Activated T-cell treated with anti-CD3 and anti-CD28 coated beads, Interleukin-2, amount 50 U/mL, for 72 hours (primary cell): ENCODE data around the gene ANO2. TPM values are rescaled to one million over a fixed set of nuclear protein-coding genes. Genes with fewer than 3 reads are reported as not detected.

ENCODE experiments used
- ATAC-seq, 2 donors: fragments of 150-1000 bp; cut with Tn5 transposase; replicated peaks in 1 of 2; 2 replicates each; pipeline ENCODE4 v1.10.0; 2021; ENCODE audit warnings: moderate library complexity in 2 of 2, mild to moderate bottlenecking in 1 of 2
- DNase-seq, 2 donors: peaks; one replicate each; pipeline ENCODE4 v3.0.0; 2021 to 2022; ENCODE audit warnings: mixed read lengths in 1 of 2
- H3K27ac Mint-ChIP-seq: one replicate; pipeline ENCODE4 v1.8.0; 2022; ENCODE audit warnings: mild to moderate bottlenecking, moderate library complexity, mixed read lengths
- H3K27me3 Mint-ChIP-seq: one replicate; pipeline ENCODE4 v1.8.0; 2022; ENCODE audit warnings: low read depth, mixed read lengths
- H3K36me3 Mint-ChIP-seq, 2 donors: one replicate each; pipeline ENCODE4 v1.8.0; 2022; ENCODE audit warnings: mixed read lengths in 2 of 2, mild to moderate bottlenecking in 1 of 2; ENCODE audit not compliant: insufficient read depth in 2 of 2
- H3K4me1 Mint-ChIP-seq: one replicate; pipeline ENCODE4 v1.8.0; 2022; ENCODE audit warnings: low read depth, mixed read lengths
- H3K4me3 Mint-ChIP-seq, 2 donors: one replicate each; pipeline ENCODE4 v1.8.0; 2022; ENCODE audit warnings: mild to moderate bottlenecking in 2 of 2, mixed read lengths in 2 of 2, moderate library complexity in 2 of 2
- H3K9me3 Mint-ChIP-seq, 2 donors: one replicate each; pipeline ENCODE4 v1.8.0; 2022; ENCODE audit warnings: mixed read lengths in 2 of 2
- total RNA-seq, 2 donors: library from RNA; stranded (reverse); gene quantifications; one replicate each; pipeline ENCODE4 v1.2.3, GENCODE V29; 2022

Gene ANO2
- total RNA-seq, 2 donors from 2014 or later: not detected

DNA sequence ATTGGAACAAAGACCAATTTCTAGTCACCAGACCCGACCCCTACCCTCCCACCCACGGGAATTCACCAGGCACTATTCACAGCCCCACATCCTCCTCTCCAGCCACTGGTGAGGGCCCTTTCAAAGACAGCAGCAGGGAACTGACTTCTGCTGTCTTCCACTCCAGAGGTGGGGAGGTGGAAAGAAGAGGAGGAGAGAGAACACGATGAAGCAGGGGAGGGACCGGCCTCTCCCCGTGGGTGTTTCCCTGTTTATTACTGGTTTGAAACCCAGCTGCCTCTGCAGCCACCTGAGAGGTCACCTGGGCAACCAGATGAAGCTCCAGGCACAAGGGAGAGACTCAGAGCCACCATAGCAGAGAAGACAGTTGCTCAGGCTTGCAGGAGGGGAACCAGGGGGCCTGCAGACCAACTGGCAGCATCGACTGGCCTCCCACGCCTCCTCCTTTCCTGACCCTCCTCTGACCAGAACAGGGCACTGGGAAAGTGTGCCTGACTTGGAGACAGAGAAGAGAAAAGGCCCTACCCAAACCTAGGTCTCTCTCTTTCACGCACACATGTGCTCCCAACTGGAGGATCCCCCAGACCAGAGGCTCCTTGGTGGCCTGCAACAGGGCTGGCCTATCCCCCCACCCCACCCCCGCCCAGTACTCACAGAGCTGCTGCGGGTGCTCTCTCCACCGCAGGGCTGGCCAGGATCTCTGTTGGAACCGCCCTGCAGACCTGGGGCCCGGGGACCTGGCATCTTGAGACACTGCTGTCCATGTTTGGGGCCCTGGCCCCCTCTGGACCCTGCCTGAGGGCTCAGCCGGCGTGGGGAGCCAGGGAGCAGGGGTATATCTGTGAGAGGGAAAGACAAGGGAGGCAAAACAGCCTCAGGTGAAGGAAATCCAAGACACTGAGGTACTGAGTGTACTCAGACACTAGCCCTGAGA, 22.8 kb downstream of the ANO2 start:
- ATAC-seq (no peak), DNase-seq (no peak)
- H3K4me3 Mint-ChIP-seq: no peak overlapping the region
- H3K27ac Mint-ChIP-seq: no peak overlapping the region
- H3K4me1 Mint-ChIP-seq: no peaks in the 10 kb centered on the region
- H3K9me3 Mint-ChIP-seq: no peaks in the 10 kb centered on the region
- H3K27me3 Mint-ChIP-seq: peaks cover 11% of the 10 kb centered on the region
- H3K36me3 Mint-ChIP-seq: no peaks in the 10 kb centered on the region

- Mint-ChIP-seq H3K4me3 (no peak overlapping the region), H3K9me3 (no peaks in the 10 kb centered on the region), H3K4me1 (no peaks in the 10 kb centered on the region), H3K27me3 (peaks cover 6% of the 10 kb centered on the region), H3K36me3 (no peaks in the 10 kb centered on the region), H3K27ac (no peak overlapping the region)
- no peak for DNase-seq
- no peak for ATAC-seq
Observed at GRCh38 chr12:5921027-5921909, 23.8 kb downstream of the ANO2 start.

GRCh38 chr12:5916785-5917290, 28.2 kb downstream of the ANO2 start:
- Mint-ChIP-seq H3K36me3 (no peaks in the 10 kb centered on the region), H3K9me3 (no peaks in the 10 kb centered on the region), H3K27me3 (no peaks in the 10 kb centered on the region), H3K4me3 (no peak overlapping the region), H3K4me1 (no peaks in the 10 kb centered on the region), H3K27ac (no peak overlapping the region)
- ATAC-seq (no peak), DNase-seq (no peak)

- Mint-ChIP-seq H3K36me3 (no peaks in the 10 kb centered on the region), H3K27me3 (no peaks in the 10 kb centered on the region), H3K9me3 (no peaks in the 10 kb centered on the region), H3K27ac (no peak overlapping the region), H3K4me1 (no peaks in the 10 kb centered on the region), H3K4me3 (no peak overlapping the region)
- DNase-seq (no peak), ATAC-seq (no peak)
Observed at GRCh38 chr12:5915511-5915910, 29.5 kb downstream of the ANO2 start.

DNA sequence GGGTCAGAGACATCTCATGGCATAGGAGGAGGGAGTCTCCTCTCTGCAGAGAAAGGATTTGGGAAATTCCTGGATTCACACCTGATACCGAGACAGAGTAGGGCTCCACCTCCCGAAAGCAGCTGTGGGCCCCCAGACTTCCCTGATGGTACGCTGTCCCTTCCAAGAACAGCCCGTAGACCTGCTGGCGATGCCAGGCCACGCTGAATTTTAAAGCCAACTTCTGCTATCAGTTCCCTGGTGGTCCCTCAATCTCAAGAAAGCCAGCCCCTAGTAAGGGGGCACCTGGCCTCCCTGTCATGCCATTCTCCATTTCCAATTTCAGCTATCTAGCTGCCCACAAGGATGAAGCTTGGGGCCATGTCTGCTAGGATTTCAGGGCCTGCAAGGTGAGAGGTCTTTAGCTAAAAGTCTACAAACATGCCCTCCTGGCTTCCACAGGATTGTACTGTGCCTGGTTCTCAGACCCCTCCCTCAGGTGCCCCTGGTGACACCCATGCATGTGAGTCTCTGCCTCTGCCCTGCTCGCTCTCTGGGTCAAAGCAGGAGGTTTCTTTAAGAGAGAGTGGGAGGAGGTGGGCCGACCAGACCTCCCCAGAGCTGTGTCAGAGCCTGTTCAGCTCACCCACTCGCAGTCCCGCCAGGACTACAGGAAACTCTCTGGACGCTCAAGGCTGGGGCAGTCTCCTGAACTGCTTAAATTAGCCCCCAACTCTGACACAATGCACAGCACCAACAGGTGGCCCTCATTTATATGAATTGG, 30.5 kb downstream of the ANO2 start:
- no peak for DNase-seq
- Mint-ChIP-seq H3K36me3 (no peaks in the 10 kb centered on the region), H3K27ac (no peak overlapping the region), H3K4me1 (no peaks in the 10 kb centered on the region), H3K4me3 (no peak overlapping the region), H3K27me3 (no peaks in the 10 kb centered on the region), H3K9me3 (no peaks in the 10 kb centered on the region)
- no peak for ATAC-seq

- H3K27ac Mint-ChIP-seq: no peak overlapping the region
- H3K9me3 Mint-ChIP-seq: no peaks in the 10 kb centered on the region
- H3K36me3 Mint-ChIP-seq: no peaks in the 10 kb centered on the region
- H3K4me3 Mint-ChIP-seq: no peak overlapping the region
- no peaks in the 10 kb centered on the region for H3K4me1 Mint-ChIP-seq
- ATAC-seq (no peak), DNase-seq (no peak)
- H3K27me3 Mint-ChIP-seq: no peaks in the 10 kb centered on the region
Observed at GRCh38 chr12:5913387-5913786, 31.7 kb downstream of the ANO2 start.

- Mint-ChIP-seq H3K36me3 (no peaks in the 10 kb centered on the region), H3K4me3 (no peak overlapping the region), H3K27me3 (no peaks in the 10 kb centered on the region), H3K4me1 (no peaks in the 10 kb centered on the region), H3K9me3 (no peaks in the 10 kb centered on the region), H3K27ac (no peak overlapping the region)
- ATAC-seq (no peak), DNase-seq (no peak)
Observed at GRCh38 chr12:5912437-5913334, 32.4 kb downstream of the ANO2 start.

- H3K4me3 Mint-ChIP-seq: no peak overlapping the region
- DNase-seq (no peak), ATAC-seq (no peak)
- no peak overlapping the region for H3K27ac Mint-ChIP-seq
- no peaks in the 10 kb centered on the region for H3K27me3 Mint-ChIP-seq
- H3K9me3 Mint-ChIP-seq: no peaks in the 10 kb centered on the region
- H3K4me1 Mint-ChIP-seq: no peaks in the 10 kb centered on the region
- H3K36me3 Mint-ChIP-seq: no peaks in the 10 kb centered on the region
Observed at GRCh38 chr12:5912011-5912410, 33.0 kb downstream of the ANO2 start.

GRCh38 chr12:5910790-5911548, 34.1 kb downstream of the ANO2 start:
- no peak overlapping the region for H3K4me3 Mint-ChIP-seq
- no peak for DNase-seq
- no peaks in the 10 kb centered on the region for H3K27me3 Mint-ChIP-seq
- no peaks in the 10 kb centered on the region for H3K4me1 Mint-ChIP-seq
- no peak for ATAC-seq
- H3K9me3 Mint-ChIP-seq: no peaks in the 10 kb centered on the region
- H3K36me3 Mint-ChIP-seq: no peaks in the 10 kb centered on the region
- no peak overlapping the region for H3K27ac Mint-ChIP-seq

GRCh38 chr12:5909560-5909959, 35.5 kb downstream of the ANO2 start:
- H3K36me3 Mint-ChIP-seq: no peaks in the 10 kb centered on the region
- no peak overlapping the region for H3K27ac Mint-ChIP-seq
- no peak for ATAC-seq
- no peak overlapping the region for H3K4me3 Mint-ChIP-seq
- no peak for DNase-seq
- no peaks in the 10 kb centered on the region for H3K4me1 Mint-ChIP-seq
- H3K27me3 Mint-ChIP-seq: peaks cover 6% of the 10 kb centered on the region
- H3K9me3 Mint-ChIP-seq: no peaks in the 10 kb centered on the region

DNA sequence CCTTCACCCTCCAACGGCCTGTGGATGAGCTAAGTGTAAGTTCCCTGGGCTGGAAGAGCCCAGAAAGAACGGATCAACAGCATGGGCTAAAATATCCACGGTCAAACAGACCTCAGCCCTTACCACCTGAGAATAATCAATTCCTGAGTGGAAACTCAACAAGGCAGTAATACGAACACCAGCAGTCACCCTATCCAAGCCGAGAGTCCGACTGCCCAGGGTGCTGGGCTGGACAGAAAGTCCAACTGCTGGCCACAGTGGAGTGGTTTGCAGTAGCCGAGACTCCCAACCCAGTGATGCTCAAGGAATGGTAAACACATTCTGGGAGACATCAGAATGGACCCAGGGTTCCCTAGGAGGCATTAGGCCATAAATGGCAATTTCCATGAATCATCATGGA, 36.8 kb downstream of the ANO2 start:
- Mint-ChIP-seq H3K9me3 (no peaks in the 10 kb centered on the region), H3K36me3 (no peaks in the 10 kb centered on the region), H3K4me1 (no peaks in the 10 kb centered on the region), H3K27ac (no peak overlapping the region), H3K4me3 (no peak overlapping the region), H3K27me3 (peaks cover 11% of the 10 kb centered on the region)
- no peak for ATAC-seq
- no peak for DNase-seq
